ENCODE data around the gene NDST1. TPM values are rescaled to one million over a fixed set of nuclear protein-coding genes. Genes with fewer than 3 reads are reported as not detected.

The NDST1 gene
- total RNA-seq, 2 experiments from 2014 or later, result 9.5 to 26.6 TPM

- H3K9me3 ChIP-seq (ENCODE audit: low read length), result no peaks in the 10 kb centered on the region
- no peak overlapping the region for H3K4me3 ChIP-seq (ENCODE audit: low read depth, low read length, poor library complexity, severe bottlenecking)
- H4K20me1 ChIP-seq (ENCODE audit: insufficient read depth, low read length), result no peaks in the 10 kb centered on the region
These were observed 11.6 kb downstream of the NDST1 start for GRCh38 chr5:150519560-150519945.

DNA sequence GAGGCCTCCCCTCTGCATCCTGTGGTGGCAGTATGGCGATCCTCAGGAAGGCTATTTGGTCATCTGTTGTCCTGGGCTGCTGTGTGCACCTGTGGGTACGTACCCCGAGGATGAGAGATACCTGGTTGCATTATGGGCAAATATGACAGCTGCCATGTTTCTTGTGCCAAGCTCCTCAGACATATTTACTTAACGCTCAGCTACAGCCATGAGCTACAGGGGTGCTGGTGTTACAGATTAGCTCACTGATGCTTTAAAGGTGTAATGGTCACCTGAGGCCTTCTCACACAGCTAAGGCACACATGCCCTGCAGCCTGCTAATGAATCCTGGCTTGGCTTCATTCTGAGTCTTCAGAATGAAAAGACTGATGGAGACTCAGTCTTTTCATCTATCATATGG is 12.0 kb downstream of the NDST1 start:
- Histone ChIP-seq H3K9me2 (ENCODE audit: insufficient read depth, low read length) (no peaks in the 10 kb centered on the region), H3K4me3 (ENCODE audit: low read depth, low read length, poor library complexity, severe bottlenecking) (no peak overlapping the region), H3K27ac (ENCODE audit: low read depth, low read length, poor library complexity, severe bottlenecking) (no peak overlapping the region), H3K9me3 (ENCODE audit: low read length) (no peaks in the 10 kb centered on the region), H3K36me3 (ENCODE audit: insufficient read depth, low read length) (no peaks in the 10 kb centered on the region), H3K4me1 (ENCODE audit: insufficient read depth, low read length, poor library complexity, severe bottlenecking) (peaks cover 43% of the 10 kb centered on the region), H2AFZ (ENCODE audit: low read length) (no peak overlapping the region), H3K4me2 (ENCODE audit: low read length) (no peak overlapping the region), H3K79me2 (ENCODE audit: insufficient read depth, low read depth, low read length) (no peaks in the 10 kb centered on the region), H4K20me1 (ENCODE audit: insufficient read depth, low read length) (no peaks in the 10 kb centered on the region)
- intact Hi-C loops (cut with micrococcal nuclease; ENCODE audit: unreplicated experiment), result no loop called here
- POLR2A ChIA-PET, result interaction anchor here (0.5 to 3.6 kb wide), 4 partner anchors 30 to 672 kb away, joined by 3 to 13 read pairs (median 4); no protein-coding TSS in a partner anchor
- no peak for DNase-seq (ENCODE audit: low spot score)
- TF ChIP-seq EZH2phosphoT487 (IDR thresholded peaks at IDR 0.05; ENCODE audit: borderline replicate concordance, low read depth, low read length) (no peak), CTCF (conservative IDR thresholded peaks at IDR 0.05; ENCODE audit: low read length) (no peak)
- CTCF ChIA-PET (ENCODE audit: unreplicated experiment), result interaction anchor here (1.6 kb wide), 1 partner anchor 61 kb away, joined by 5 read pairs; no protein-coding TSS in a partner anchor
- no TSS peak for BruUV-seq (replicated peaks)

More at GRCh38 chr5:150519560-150519945, 11.6 kb downstream of the NDST1 start:
- intact Hi-C loops (cut with micrococcal nuclease; ENCODE audit: unreplicated experiment), result no loop called here
- BruUV-seq (replicated peaks), result no TSS peak
- no peaks in the 10 kb centered on the region for H3K9me2 ChIP-seq (ENCODE audit: insufficient read depth, low read length)
- H3K4me1 ChIP-seq (ENCODE audit: insufficient read depth, low read length, poor library complexity, severe bottlenecking), result peaks cover 47% of the 10 kb centered on the region
- TF ChIP-seq CTCF (conservative IDR thresholded peaks at IDR 0.05; ENCODE audit: low read length) (no peak), EZH2phosphoT487 (IDR thresholded peaks at IDR 0.05; ENCODE audit: borderline replicate concordance, low read depth, low read length) (no peak)
- DNase-seq (ENCODE audit: low spot score), result no peak
- no peak overlapping the region for H2AFZ ChIP-seq (ENCODE audit: low read length)
- no peaks in the 10 kb centered on the region for H3K36me3 ChIP-seq (ENCODE audit: insufficient read depth, low read length)
- no peak overlapping the region for H3K4me2 ChIP-seq (ENCODE audit: low read length)
- H3K79me2 ChIP-seq (ENCODE audit: insufficient read depth, low read depth, low read length), result no peaks in the 10 kb centered on the region
- no peak overlapping the region for H3K27ac ChIP-seq (ENCODE audit: low read depth, low read length, poor library complexity, severe bottlenecking)
- ChIA-PET POLR2A (interaction anchor here (0.5 to 3.6 kb wide), 3 partner anchors 30 to 63 kb away, joined by 3 to 13 read pairs (median 3); no protein-coding TSS in a partner anchor), CTCF (ENCODE audit: unreplicated experiment) (interaction anchor here (1.6 kb wide), 1 partner anchor 61 kb away, joined by 5 read pairs; no protein-coding TSS in a partner anchor)

DNA sequence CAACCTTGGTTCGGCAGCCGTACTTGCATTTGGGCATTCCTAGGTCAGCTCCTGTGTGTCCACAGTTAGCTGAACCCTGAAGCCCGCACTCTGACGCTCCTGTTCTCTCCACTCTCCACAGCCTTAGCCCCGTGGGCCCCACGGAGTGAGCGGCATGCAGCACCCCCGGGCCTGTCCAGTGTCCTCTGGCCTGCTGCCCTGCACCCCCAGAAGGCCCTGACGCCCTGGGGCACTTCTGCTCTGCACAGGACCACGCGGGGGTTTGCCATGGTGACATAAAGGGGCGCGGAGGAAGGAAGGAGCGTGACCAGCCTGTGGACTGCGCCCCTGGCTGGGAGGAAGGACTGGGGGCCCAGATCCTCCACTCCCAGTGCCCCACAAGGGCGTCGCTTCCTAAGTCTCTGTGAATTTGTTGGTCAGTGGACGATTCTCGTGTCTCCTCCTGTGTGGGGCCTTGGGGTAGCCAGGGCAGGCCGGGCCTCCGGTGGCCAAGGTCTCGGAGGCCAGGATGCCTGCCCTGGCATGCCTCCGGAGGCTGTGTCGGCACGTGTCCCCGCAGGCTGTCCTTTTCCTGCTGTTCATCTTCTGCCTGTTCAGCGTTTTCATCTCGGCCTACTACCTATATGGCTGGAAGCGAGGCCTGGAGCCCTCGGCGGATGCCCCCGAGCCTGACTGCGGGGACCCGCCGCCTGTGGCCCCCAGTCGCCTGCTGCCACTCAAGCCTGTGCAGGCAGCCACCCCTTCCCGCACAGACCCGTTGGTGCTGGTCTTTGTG is 13.0 kb downstream of the NDST1 start:
- intact Hi-C loops (cut with micrococcal nuclease; ENCODE audit: unreplicated experiment), result no loop called here
- H4K20me1 ChIP-seq (ENCODE audit: insufficient read depth, low read length), result no peaks in the 10 kb centered on the region
- POLR2A ChIA-PET, result interaction anchor here (0.6 to 3.6 kb wide), 3 partner anchors 31 to 671 kb away, joined by 3 to 13 read pairs (median 4); no protein-coding TSS in a partner anchor

More for the DNA sequence above, 13.0 kb downstream of the NDST1 start:
- Histone ChIP-seq H3K36me3 (ENCODE audit: insufficient read depth, low read length) (no peaks in the 10 kb centered on the region), H3K4me3 (ENCODE audit: low read depth, low read length, poor library complexity, severe bottlenecking) (no peak overlapping the region), H3K27ac (ENCODE audit: low read depth, low read length, poor library complexity, severe bottlenecking) (no peak overlapping the region), H3K4me2 (ENCODE audit: low read length) (no peak overlapping the region), H3K9me2 (ENCODE audit: insufficient read depth, low read length) (no peaks in the 10 kb centered on the region), H3K4me1 (ENCODE audit: insufficient read depth, low read length, poor library complexity, severe bottlenecking) (peaks cover 50% of the 10 kb centered on the region), H3K9me3 (ENCODE audit: low read length) (no peaks in the 10 kb centered on the region), H3K79me2 (ENCODE audit: insufficient read depth, low read depth, low read length) (no peaks in the 10 kb centered on the region), H2AFZ (ENCODE audit: low read length) (no peak overlapping the region)
- no TSS peak for BruUV-seq (replicated peaks)
- no peak for DNase-seq (ENCODE audit: low spot score)
- CTCF ChIA-PET (ENCODE audit: unreplicated experiment), result interaction anchor here (1.6 kb wide), 1 partner anchor 62 kb away, joined by 5 read pairs; no protein-coding TSS in a partner anchor
- TF ChIP-seq EZH2phosphoT487 (IDR thresholded peaks at IDR 0.05; ENCODE audit: borderline replicate concordance, low read depth, low read length) (no peak), CTCF (conservative IDR thresholded peaks at IDR 0.05; ENCODE audit: low read length) (no peak)
